Trophoblast cell (in vitro differentiated cells and primary cell): Measurements from ENCODE around the gene SLC41A1.

Experiments used
- DNase-seq, 2 donors: peaks; one replicate each; pipeline ENCODE4 v3.0.0-alpha.2; 2016
- H2AFZ ChIP-seq: 2 replicates; pipeline ENCODE4 v1.6.1; 2013; ENCODE audit warnings: low read length, moderate library complexity, mild to moderate bottlenecking; ENCODE audit not compliant: insufficient read depth, poor library complexity
- H2AK5ac ChIP-seq: 2 replicates; pipeline ENCODE4 v1.6.1; 2013; ENCODE audit warnings: mild to moderate bottlenecking, low read length
- H2BK120ac ChIP-seq: 2 replicates; pipeline ENCODE4 v1.6.1; 2013; ENCODE audit warnings: low read length, mild to moderate bottlenecking, moderate library complexity; ENCODE audit not compliant: insufficient read depth, poor library complexity
- H2BK12ac ChIP-seq: 2 replicates; pipeline ENCODE4 v1.6.1; 2013; ENCODE audit warnings: mild to moderate bottlenecking, low read length, moderate library complexity
- H2BK5ac ChIP-seq: 2 replicates; pipeline ENCODE4 v1.6.1; 2013; ENCODE audit warnings: low read length, low read depth, moderate library complexity, mild to moderate bottlenecking; ENCODE audit not compliant: poor library complexity
- H3K14ac ChIP-seq: 2 replicates; pipeline ENCODE4 v1.6.1; 2013; ENCODE audit warnings: mild to moderate bottlenecking, low read length
- H3K18ac ChIP-seq: 2 replicates; pipeline ENCODE4 v1.6.1; 2013; ENCODE audit warnings: mild to moderate bottlenecking, low read length
- H3K23ac ChIP-seq: 2 replicates; pipeline ENCODE4 v1.6.1; 2013; ENCODE audit warnings: low read length
- H3K27ac ChIP-seq: 2 replicates; pipeline ENCODE4 v1.5.1; 2013; ENCODE audit warnings: low read depth, mild to moderate bottlenecking, inconsistent platforms, low read length, moderate library complexity
- H3K27me3 ChIP-seq: 2 replicates; pipeline ENCODE4 v1.6.1; 2013; ENCODE audit warnings: inconsistent platforms, mild to moderate bottlenecking, low read length, moderate library complexity; ENCODE audit not compliant: insufficient read depth
- H3K36me3 ChIP-seq, 2 experiments: 1 replicate in 1 of 2; 2 replicates in 1 of 2; pipeline ENCODE4 v1.6.1; 2013; ENCODE audit warnings: low read length in 2 of 2, mild to moderate bottlenecking in 2 of 2, moderate library complexity in 1 of 2; ENCODE audit not compliant: insufficient read depth in 2 of 2, control insufficient read depth in 1 of 2
- H3K4ac ChIP-seq: 2 replicates; pipeline ENCODE4 v1.6.1; 2013; ENCODE audit warnings: low read depth, mild to moderate bottlenecking, low read length, moderate library complexity
- H3K4me1 ChIP-seq, 2 experiments: 1 replicate in 1 of 2; 2 replicates in 1 of 2; pipeline ENCODE4 v1.6.1; 2013; ENCODE audit warnings: low read length in 2 of 2, mild to moderate bottlenecking in 2 of 2, moderate library complexity in 1 of 2; ENCODE audit not compliant: insufficient read depth in 2 of 2, control insufficient read depth in 1 of 2
- H3K4me2 ChIP-seq: 2 replicates; pipeline ENCODE4 v1.6.1; 2013; ENCODE audit warnings: inconsistent platforms, mild to moderate bottlenecking, low read length, moderate library complexity
- H3K4me3 ChIP-seq: 2 replicates; pipeline ENCODE4 v1.5.1; 2013; ENCODE audit warnings: mild to moderate bottlenecking, low read depth, low read length, inconsistent platforms
- H3K79me1 ChIP-seq: one replicate; pipeline ENCODE4 v1.6.1; 2013; ENCODE audit warnings: low read length
- H3K79me2 ChIP-seq: 2 replicates; pipeline ENCODE4 v1.6.1; 2013; ENCODE audit warnings: low read length, mild to moderate bottlenecking; ENCODE audit not compliant: control insufficient read depth, insufficient read depth, poor library complexity
- H3K9ac ChIP-seq: 2 replicates; pipeline ENCODE4 v1.6.1; 2013; ENCODE audit warnings: mild to moderate bottlenecking, low read length
- H3K9me3 ChIP-seq: 2 replicates; pipeline ENCODE4 v1.6.1; 2013; ENCODE audit warnings: low read depth, mild to moderate bottlenecking, control low read depth, inconsistent platforms, low read length; ENCODE audit not compliant: insufficient read depth
- H4K12ac ChIP-seq: 2 replicates; pipeline ENCODE4 v1.6.1; 2013; ENCODE audit warnings: low read depth, mild to moderate bottlenecking, low read length, moderate library complexity
- H4K8ac ChIP-seq: 2 replicates; pipeline ENCODE4 v1.6.1; 2013; ENCODE audit warnings: low read depth, mild to moderate bottlenecking, low read length, moderate library complexity
- H4K91ac ChIP-seq: one replicate; pipeline ENCODE4 v1.6.1; 2013; ENCODE audit warnings: low read depth, mild to moderate bottlenecking, low read length, moderate library complexity
- WGBS: extraction: QIAGEN DNeasy Blood & Tissue Kit; methylation state at CpG from one replicate; pipeline ENCODE4 v1.1.7; 2013; ENCODE audit warnings: missing lambda C conversion rate; ENCODE audit not compliant: insufficient read length, insufficient coverage; ENCODE audit errors: extremely low coverage; 5-methylcytosine and 5-hydroxymethylcytosine counted together

The SLC41A1 gene

GRCh38 chr1:205783433-205783795, 29.6 kb downstream of the SLC41A1 start:
- no peak for DNase-seq
- H3K27ac ChIP-seq, result no peak overlapping the region
- H2AFZ ChIP-seq, result no peak overlapping the region
- no peak overlapping the region for H2BK12ac ChIP-seq
- H4K91ac ChIP-seq, result no peak overlapping the region
- no peak overlapping the region for H2BK120ac ChIP-seq
- no peak overlapping the region for H3K23ac ChIP-seq
- H3K9me3 ChIP-seq, result no peaks in the 10 kb centered on the region
- no peak overlapping the region for H2AK5ac ChIP-seq
- no peak overlapping the region for H3K4ac ChIP-seq
- no peak overlapping the region for H3K14ac ChIP-seq
- H3K79me2 ChIP-seq, result no peaks in the 10 kb centered on the region
- no peak overlapping the region for H3K4me2 ChIP-seq
- H3K9ac ChIP-seq, result no peak overlapping the region
- no peaks in the 10 kb centered on the region for H3K27me3 ChIP-seq
- H4K8ac ChIP-seq, result no peak overlapping the region
- H4K12ac ChIP-seq, result no peak overlapping the region
- no peak overlapping the region for H3K4me3 ChIP-seq
- no peaks in the 10 kb centered on the region for H3K4me1 ChIP-seq
- no peaks in the 10 kb centered on the region for H3K36me3 ChIP-seq
- no peaks in the 10 kb centered on the region for H3K79me1 ChIP-seq
- no peak overlapping the region for H2BK5ac ChIP-seq
- no peak overlapping the region for H3K18ac ChIP-seq

GRCh38 chr1:205782627-205783432, 30.2 kb downstream of the SLC41A1 start:
- Histone ChIP-seq H3K4ac (no peak overlapping the region), H2AK5ac (no peak overlapping the region), H4K12ac (no peak overlapping the region), H3K27ac (no peak overlapping the region), H3K4me1 (no peaks in the 10 kb centered on the region), H3K4me3 (no peak overlapping the region), H2BK5ac (no peak overlapping the region), H3K79me1 (no peaks in the 10 kb centered on the region), H2BK12ac (no peak overlapping the region), H3K9ac (no peak overlapping the region), H3K36me3 (no peaks in the 10 kb centered on the region), H3K9me3 (no peaks in the 10 kb centered on the region), H2BK120ac (no peak overlapping the region), H3K79me2 (no peaks in the 10 kb centered on the region), H3K27me3 (no peaks in the 10 kb centered on the region), H3K23ac (no peak overlapping the region), H2AFZ (no peak overlapping the region), H3K14ac (no peak overlapping the region), H4K91ac (no peak overlapping the region), H4K8ac (no peak overlapping the region), H3K4me2 (no peak overlapping the region), H3K18ac (no peak overlapping the region)
- WGBS, result no CpG with 5 or more reads among the region's 4 CpGs
- DNase-seq, result no peak

GRCh38 chr1:205780335-205780734, 32.7 kb downstream of the SLC41A1 start:
- H3K4me2 ChIP-seq, result no peak overlapping the region
- H3K4me3 ChIP-seq, result no peak overlapping the region
- H3K9ac ChIP-seq, result no peak overlapping the region
- no peak overlapping the region for H4K12ac ChIP-seq
- H3K4ac ChIP-seq, result no peak overlapping the region
- no peaks in the 10 kb centered on the region for H3K9me3 ChIP-seq
- H4K91ac ChIP-seq, result no peak overlapping the region
- WGBS, result no CpG with 5 or more reads among the region's 5 CpGs
- H2AFZ ChIP-seq, result no peak overlapping the region
- no peak overlapping the region for H3K14ac ChIP-seq
- no peaks in the 10 kb centered on the region for H3K4me1 ChIP-seq
- H2BK120ac ChIP-seq, result no peak overlapping the region
- DNase-seq, result no peak
- H3K79me1 ChIP-seq, result no peaks in the 10 kb centered on the region
- no peak overlapping the region for H3K18ac ChIP-seq
- H2BK5ac ChIP-seq, result no peak overlapping the region
- no peaks in the 10 kb centered on the region for H3K36me3 ChIP-seq
- H3K27ac ChIP-seq, result no peak overlapping the region
- H3K79me2 ChIP-seq, result no peaks in the 10 kb centered on the region
- H2AK5ac ChIP-seq, result no peak overlapping the region
- H3K27me3 ChIP-seq, result no peaks in the 10 kb centered on the region
- H4K8ac ChIP-seq, result no peak overlapping the region
- no peak overlapping the region for H2BK12ac ChIP-seq
- H3K23ac ChIP-seq, result no peak overlapping the region

- H3K4me1 ChIP-seq, result peaks cover 0 to 7% of the 10 kb centered on the region in 2 experiments
- H3K14ac ChIP-seq, result no peak overlapping the region
- H3K18ac ChIP-seq, result no peak overlapping the region
- H4K12ac ChIP-seq, result no peak overlapping the region
- H2BK120ac ChIP-seq, result no peak overlapping the region
- no peak overlapping the region for H3K4ac ChIP-seq
- H2AK5ac ChIP-seq, result no peak overlapping the region
- DNase-seq, result no peak
- WGBS, result no CpG with 5 or more reads among the region's 2 CpGs
- H4K8ac ChIP-seq, result no peak overlapping the region
- no peaks in the 10 kb centered on the region for H3K79me2 ChIP-seq
- no peaks in the 10 kb centered on the region for H3K27me3 ChIP-seq
- no peaks in the 10 kb centered on the region for H3K9me3 ChIP-seq
- H3K9ac ChIP-seq, result no peak overlapping the region
- H3K23ac ChIP-seq, result no peak overlapping the region
- H3K79me1 ChIP-seq, result peaks cover 3% of the 10 kb centered on the region
- H2AFZ ChIP-seq, result no peak overlapping the region
- no peak overlapping the region for H2BK12ac ChIP-seq
- H2BK5ac ChIP-seq, result no peak overlapping the region
- H3K4me2 ChIP-seq, result no peak overlapping the region
- H3K4me3 ChIP-seq, result no peak overlapping the region
- no peak overlapping the region for H4K91ac ChIP-seq
- H3K36me3 ChIP-seq, result no peaks in the 10 kb centered on the region
- H3K27ac ChIP-seq, result no peak overlapping the region
Measured at GRCh38 chr1:205777994-205778393, 35.0 kb downstream of the SLC41A1 start.
